PC-9 (cell line): ENCODE data around the gene CLK4.

Source experiments
- CTCF ChIP-seq: fragments of 200-600 bp; sonication (generic); conservative IDR thresholded peaks from 2 replicates; pipeline ENCODE4 v1.6.1; 2017; ENCODE audit warnings: mixed run types, antibody characterized with exemption, mild to moderate bottlenecking, moderate library complexity
- EZH2 ChIP-seq: fragments of 200-600 bp; sonication (generic); IDR thresholded peaks from 2 replicates; pipeline ENCODE4 v1.8.0; 2017; ENCODE audit warnings: antibody characterized with exemption, low read depth

GRCh38 chr5:178627259-178627598 is 379 bp upstream of the CLK4 start:
- no peak for TF ChIP-seq EZH2
- no peak for TF ChIP-seq CTCF
